ENCODE results near the gene GNAS-AS1. TPM values are rescaled to one million over a fixed set of nuclear protein-coding genes. Genes with fewer than 3 reads are reported as not detected.

Gene GNAS-AS1
- total and polyA plus RNA-seq, 10 of the 15 experiments (the other 5 are each of a cell fraction or from before 2014, with no cell fraction given): 0.06 to 2.7 (median 1.2) TPM

- POLR2A ChIA-PET: no interaction called here
- Histone ChIP-seq H3K4me3 (no peak overlapping the region), H3K9me3 (replicated peaks; ENCODE audit: control insufficient read depth, insufficient read depth, low read length) (no peaks in the 10 kb centered on the region), H3K79me2 (ENCODE audit: control insufficient read depth, insufficient read depth, low read length) (no peaks in the 10 kb centered on the region), H3K27ac (ENCODE audit: control insufficient read depth, insufficient read depth) (no peak overlapping the region), H3K9ac (ENCODE audit: control insufficient read depth, insufficient read depth, low read length) (no peak overlapping the region), H2AFZ (ENCODE audit: control insufficient read depth, low read depth, low read length) (no peak overlapping the region), H3K4me2 (ENCODE audit: control insufficient read depth, insufficient read depth) (no peak overlapping the region), H3K36me3 (ENCODE audit: control insufficient read depth in 2 of 2, insufficient read depth in 2 of 2, low read length in 1 of 2) (no peaks in the 10 kb centered on the region), H3K27me3 (replicated peaks in 1 of 2; ENCODE audit: control insufficient read depth in 2 of 2, insufficient read depth in 2 of 2, low read length in 1 of 2) (peaks cover 6 to 13% of the 10 kb centered on the region in 2 experiments), H3K4me1 (ENCODE audit: control insufficient read depth, insufficient read depth, low read length) (no peaks in the 10 kb centered on the region), H4K20me1 (ENCODE audit: control insufficient read depth, insufficient read depth) (no peaks in the 10 kb centered on the region)
- in situ Hi-C loops (cut with MboI) (no loop called here), intact Hi-C loops (cut with micrococcal nuclease; ENCODE audit: unreplicated experiment) (no loop called here)
- BruUV-seq (replicated peaks): no TSS peak
- SMC1A ChIA-PET (ENCODE audit: uncharacterized antibody, unreplicated experiment): no interaction called here
- WGBS (ENCODE audit: insufficient coverage, insufficient replicate concordance, low lambda C conversion rate, missing lambda C conversion rate): 51% methylated on average over 25 of the region's 25 CpGs
- no peak for FAIRE-seq
- ATAC-seq: no peak
- TF ChIP-seq POLR2AphosphoS2 (IDR thresholded peaks at IDR 0.05; ENCODE audit: low read depth, low read length) (no peak), ZBTB40 (IDR thresholded peaks at IDR 0.05; ENCODE audit: borderline replicate concordance) (no peak), ZNF622 (IDR thresholded peaks at IDR 0.05) (no peak), BACH1 (IDR thresholded peaks at IDR 0.05; ENCODE audit: borderline replicate concordance) (no peak), ATF2 (IDR thresholded peaks at IDR 0.05; ENCODE audit: low read length) (no peak)
- no peak for DNase-seq (ENCODE audit: low read depth, low spot score)
- CTCF ChIA-PET: no interaction called here
- RAD21 ChIA-PET (ENCODE audit: unreplicated experiment): no interaction called here
Observed at GRCh38 chr20:58787211-58788005, 63.3 kb downstream of the GNAS-AS1 start.
